Cardiac muscle cell (in vitro differentiated cells and primary cell): Measurements from ENCODE around the gene LILRB2. TPM values are rescaled to one million over a fixed set of nuclear protein-coding genes. Genes with fewer than 3 reads are reported as not detected.
A peak's percentile ranks its signal among the peaks of the same experiment; 100 is the strongest.
"Not testable (repeated sequence)": the region's sequence is repeated elsewhere in the genome, so short reads cannot be mapped to it uniquely, and the experiment has no call there.

Source experiments
- DNase-seq, 2 donors: peaks; one replicate each; pipeline versions ENCODE4 v3.0.0 to v3.0.0-alpha.2; 2010 to 2017; ENCODE audit warnings: low read depth in 1 of 2, low spot score in 1 of 2
- H3K27ac ChIP-seq: fragments of 200-600 bp; sonication (generic); 2 replicates; pipeline ENCODE4 v1.5.1; 2016
- H3K27me3 ChIP-seq: fragments of 200-600 bp; sonication (generic); 2 replicates; pipeline ENCODE4 v1.6.0; 2016; ENCODE audit warnings: control low read depth
- H3K36me3 ChIP-seq: fragments of 200-600 bp; sonication (generic); 2 replicates; pipeline ENCODE4 v1.5.1; 2016; ENCODE audit warnings: control low read depth
- H3K4me1 ChIP-seq: fragments of 200-600 bp; sonication (generic); 2 replicates; pipeline ENCODE4 v1.8.1; 2017; ENCODE audit warnings: low read depth, mild to moderate bottlenecking, mixed run types
- H3K4me3 ChIP-seq: fragments of 200-600 bp; sonication (generic); 2 replicates; pipeline ENCODE4 v1.5.1; 2016; ENCODE audit warnings: mild to moderate bottlenecking
- H3K9me3 ChIP-seq: fragments of 200-600 bp; sonication (generic); 2 replicates; pipeline ENCODE4 v1.5.1; 2017; ENCODE audit warnings: low read depth, mild to moderate bottlenecking, control low read depth
- CTCF ChIP-seq: IDR thresholded peaks from 2 replicates; pipeline ENCODE4 v1.5.1; 2012; ENCODE audit warnings: low read depth, mild to moderate bottlenecking, low read length
- polyA plus RNA-seq: library from polyadenylated mRNA; unstranded; fragments of >200 nt; fragmentation: Nextera tagmentation; extraction: Ambion mirVana; gene quantifications from 2 replicates; pipeline ENCODE4 v1.2.1, GENCODE V29; 2016
- total RNA-seq: library from RNA; depleted of rRNA; stranded (reverse); fragments of >200 nt; gene quantifications from 2 replicates; pipeline ENCODE4 v1.2.3, GENCODE V29; 2016

LILRB2 gene
- total and polyA plus RNA-seq, 2 experiments from 2014 or later = not detected

GRCh38 chr19:54298357-54299125 is 17.6 kb upstream of the LILRB2 start:
- Histone ChIP-seq H3K4me1 (no peaks in the 10 kb centered on the region), H3K27me3 (peaks cover 16% of the 10 kb centered on the region)
- no peak for TF ChIP-seq CTCF

GRCh38 chr19:54297759-54298305 is 16.9 kb upstream of the LILRB2 start:
- Histone ChIP-seq H3K4me1 (no peaks in the 10 kb centered on the region), H3K27ac (no peak overlapping the region), H3K9me3 (no peaks in the 10 kb centered on the region), H3K36me3 (no peaks in the 10 kb centered on the region), H3K27me3 (peaks cover 16% of the 10 kb centered on the region), H3K4me3 (no peak overlapping the region)
- DNase-seq = no peak
- TF ChIP-seq CTCF = no peak

More at GRCh38 chr19:54298357-54299125, 17.6 kb upstream of the LILRB2 start:
- Histone ChIP-seq H3K9me3 (no peaks in the 10 kb centered on the region), H3K27ac (no peak overlapping the region), H3K36me3 (no peaks in the 10 kb centered on the region), H3K4me3 (no peak overlapping the region)
- DNase-seq = no peak

- Histone ChIP-seq H3K4me3 (no peak overlapping the region), H3K27ac (no peak overlapping the region), H3K36me3 (no peaks in the 10 kb centered on the region), H3K27me3 (peaks cover 11% of the 10 kb centered on the region), H3K4me1 (no peaks in the 10 kb centered on the region), H3K9me3 (no peaks in the 10 kb centered on the region)
- no peak for TF ChIP-seq CTCF
- no peak for DNase-seq
These were observed 13.6 kb upstream of the LILRB2 start for GRCh38 chr19:54294539-54294938.

- not testable (repeated sequence) for H3K4me3 ChIP-seq, H3K4me1 ChIP-seq, H3K27ac ChIP-seq, H3K9me3 ChIP-seq, DNase-seq, H3K36me3 ChIP-seq, H3K27me3 ChIP-seq
These were observed 8.2 kb upstream of the LILRB2 start for GRCh38 chr19:54289160-54289559.

GRCh38 chr19:54287456-54287855 is 6.5 kb upstream of the LILRB2 start:
- Histone ChIP-seq H3K4me1 (no peaks in the 10 kb centered on the region), H3K4me3 (no peak overlapping the region), H3K27me3 (peaks cover 2% of the 10 kb centered on the region), H3K27ac (no peak overlapping the region), H3K36me3 (no peaks in the 10 kb centered on the region), H3K9me3 (no peaks in the 10 kb centered on the region)
- no peak for TF ChIP-seq CTCF
- DNase-seq = peak in 1 of 2 donors; percentile 16

GRCh38 chr19:54286283-54286682 is 5.4 kb upstream of the LILRB2 start:
- not testable (repeated sequence) for H3K9me3 ChIP-seq, H3K27me3 ChIP-seq, H3K4me1 ChIP-seq, H3K4me3 ChIP-seq, H3K27ac ChIP-seq, H3K36me3 ChIP-seq, DNase-seq

GRCh38 chr19:54285427-54286056 is 4.6 kb upstream of the LILRB2 start:
- not testable (repeated sequence) for H3K4me3 ChIP-seq, H3K27ac ChIP-seq, H3K36me3 ChIP-seq, H3K27me3 ChIP-seq, H3K9me3 ChIP-seq, DNase-seq, H3K4me1 ChIP-seq
